H1 (cell line): ENCODE measurements around the gene VPS52. TPM values are rescaled to one million over a fixed set of nuclear protein-coding genes. Genes with fewer than 3 reads are reported as not detected.

Source experiments
- CTCF ChIA-PET: fragments of 300-600 bp; sonication (Branson Sonifier 250); formaldehyde crosslinking; loops from one replicate; lab custom pipeline; 2021; ENCODE audit not compliant: partially characterized antibody; lab: Charles Lee
- POLR2A ChIA-PET: fragments of 300-600 bp; sonication (Branson Sonifier 250); formaldehyde crosslinking; loops from one replicate; lab custom pipeline; 2021; ENCODE audit warnings: inconsistent platforms; ENCODE audit not compliant: partially characterized antibody; lab: Charles Lee
- DNase-seq, 2 experiments: peaks; one replicate each; pipeline versions ENCODE4 v3.0.0 to v3.0.0-alpha.2; 2010 to 2022; ENCODE audit warnings: low spot score in 2 of 2, low read depth in 1 of 2, mixed read lengths in 1 of 2
- FAIRE-seq: peaks from 2 replicates; lab custom pipeline; 2011; peaks lifted over from hg19 to GRCh38; lab: Jason Lieb, UNC
- H2AFZ ChIP-seq: 2 replicates; pipeline ENCODE4 v1.8.1; 2012; ENCODE audit warnings: low read length, inconsistent platforms
- H2AK5ac ChIP-seq: 2 replicates; pipeline ENCODE4 v1.6.1; 2013; ENCODE audit warnings: low read depth, low read length
- H2BK120ac ChIP-seq: replicated peaks from 2 replicates; pipeline ENCODE3; 2013; ENCODE audit warnings: low read depth, low read length, inconsistent platforms
- H2BK12ac ChIP-seq: 2 replicates; pipeline ENCODE4 v1.6.1; 2013; ENCODE audit warnings: low read depth, low read length
- H2BK15ac ChIP-seq: 2 replicates; pipeline ENCODE4 v1.6.1; 2013; ENCODE audit warnings: low read length
- H2BK20ac ChIP-seq: 2 replicates; pipeline ENCODE4 v1.6.1; 2013; ENCODE audit warnings: low read length
- H2BK5ac ChIP-seq: 2 replicates; pipeline ENCODE4 v1.6.1; 2013; ENCODE audit warnings: low read depth, low read length
- H3K14ac ChIP-seq: 2 replicates; pipeline ENCODE4 v1.6.1; 2013; ENCODE audit warnings: inconsistent platforms; ENCODE audit not compliant: insufficient read length
- H3K18ac ChIP-seq: 2 replicates; pipeline ENCODE4 v1.6.1; 2013; ENCODE audit warnings: low read length; ENCODE audit errors: extremely low read depth
- H3K23ac ChIP-seq: 2 replicates; pipeline ENCODE4 v1.6.1; 2013; ENCODE audit warnings: inconsistent platforms; ENCODE audit not compliant: insufficient read length
- H3K23me2 ChIP-seq: 2 replicates; pipeline ENCODE4 v1.6.1; 2013; ENCODE audit warnings: low read depth, low read length
- H3K27ac ChIP-seq: 2 replicates; pipeline ENCODE4 v1.6.1; 2011; ENCODE audit warnings: low read depth, low read length, inconsistent platforms
- H3K27me3 ChIP-seq, 4 experiments: replicated peaks in 1 of 4; 1 replicate in 1 of 4; 2 replicates in 3 of 4; pipeline versions ENCODE4 v1.6.1 to v1.8.1; 2011 to 2013; ENCODE audit warnings: low read length in 3 of 4, mild to moderate bottlenecking in 3 of 4, inconsistent platforms in 2 of 4, mixed read lengths in 2 of 4, moderate library complexity in 1 of 4; ENCODE audit not compliant: control insufficient read depth in 3 of 4, insufficient read depth in 3 of 4; ENCODE audit errors: extremely low read depth in 1 of 4
- H3K36me3 ChIP-seq, 4 experiments: 2 replicates each; pipeline versions ENCODE4 v1.6.1 to v1.8.1; 2011 to 2013; ENCODE audit warnings: mild to moderate bottlenecking in 4 of 4, low read length in 3 of 4, moderate library complexity in 2 of 4, control low read depth in 1 of 4, inconsistent platforms in 1 of 4; ENCODE audit not compliant: insufficient read depth in 4 of 4, control insufficient read depth in 2 of 4
- H3K4ac ChIP-seq: replicated peaks from 2 replicates; pipeline ENCODE3; 2013; ENCODE audit warnings: low read length, low read depth, mixed read lengths, inconsistent platforms; ENCODE audit not compliant: insufficient read length
- H3K4me1 ChIP-seq, 4 experiments: replicated peaks in 1 of 4; 1 replicate in 1 of 4; 2 replicates in 3 of 4; pipeline versions ENCODE4 v1.6.1 to v1.8.1; 2011 to 2013; ENCODE audit warnings: low read length in 3 of 4, inconsistent platforms in 2 of 4, mixed read lengths in 1 of 4; ENCODE audit not compliant: insufficient read depth in 4 of 4, control insufficient read depth in 3 of 4
- H3K4me2 ChIP-seq, 2 experiments: 2 replicates each; pipeline versions ENCODE4 v1.6.1 to v1.8.1; 2011 to 2013; ENCODE audit warnings: low read depth in 2 of 2, low read length in 2 of 2, control low read depth in 1 of 2, inconsistent platforms in 1 of 2, mild to moderate bottlenecking in 1 of 2; ENCODE audit not compliant: insufficient read depth in 1 of 2
- H3K4me3 ChIP-seq, 4 experiments: fragments of 200-600, 300-600 bp in 1 of 4; sonication (generic), shearing (Covaris generic), sonication (Bioruptor Twin) in 1 of 4; 2 replicates each; pipeline versions ENCODE4 v1.5.1 to v1.8.1; 2011 to 2016; ENCODE audit warnings: low read length in 4 of 4, low read depth in 3 of 4, control low read depth in 2 of 4, inconsistent platforms in 2 of 4, mild to moderate bottlenecking in 2 of 4, mixed read lengths in 1 of 4, moderate library complexity in 1 of 4; ENCODE audit not compliant: insufficient read depth in 2 of 4; ENCODE audit errors: extremely low read depth in 1 of 4
- H3K56ac ChIP-seq: replicated peaks from 2 replicates; pipeline ENCODE3; 2013; ENCODE audit warnings: low read depth, mild to moderate bottlenecking, mixed read lengths, low read length, inconsistent platforms; ENCODE audit not compliant: insufficient read length
- H3K79me1 ChIP-seq: 2 replicates; pipeline ENCODE4 v1.6.1; 2013; ENCODE audit warnings: low read depth, low read length, control low read depth
- H3K79me2 ChIP-seq, 2 experiments: 2 replicates each; pipeline versions ENCODE4 v1.6.1 to v1.8.1; 2012 to 2013; ENCODE audit warnings: low read length in 2 of 2, mild to moderate bottlenecking in 2 of 2, inconsistent platforms in 1 of 2; ENCODE audit not compliant: insufficient read depth in 2 of 2, control insufficient read depth in 1 of 2
- H3K9ac ChIP-seq, 4 experiments: replicated peaks in 1 of 4; 1 replicate in 1 of 4; 2 replicates in 3 of 4; pipeline versions ENCODE4 v1.6.1 to v1.8.1; 2011 to 2013; ENCODE audit warnings: low read depth in 3 of 4, low read length in 3 of 4, control low read depth in 2 of 4, mild to moderate bottlenecking in 2 of 4, moderate library complexity in 2 of 4, inconsistent platforms in 1 of 4; ENCODE audit errors: extremely low read depth in 1 of 4
- H3K9me3 ChIP-seq, 2 experiments: 2 replicates each; pipeline versions ENCODE4 v1.6.1 to v1.8.1; 2012 to 2013; ENCODE audit warnings: mild to moderate bottlenecking in 2 of 2, moderate library complexity in 2 of 2, control low read depth in 1 of 2, inconsistent platforms in 1 of 2, low read depth in 1 of 2, low read length in 1 of 2, mixed read lengths in 1 of 2; ENCODE audit not compliant: insufficient read depth in 2 of 2
- H4K20me1 ChIP-seq, 2 experiments: replicated peaks in 1 of 2; 2 replicates each; pipeline versions ENCODE3 to v1.8.1; 2011 to 2013; ENCODE audit warnings: inconsistent platforms in 2 of 2, low read length in 2 of 2, mild to moderate bottlenecking in 1 of 2; ENCODE audit not compliant: insufficient read depth in 2 of 2, control insufficient read depth in 1 of 2
- H4K5ac ChIP-seq: 2 replicates; pipeline ENCODE4 v1.6.1; 2013; ENCODE audit warnings: low read length, low read depth, mixed read lengths, inconsistent platforms; ENCODE audit not compliant: insufficient read length
- H4K8ac ChIP-seq: 2 replicates; pipeline ENCODE4 v1.8.0; 2013; ENCODE audit warnings: mild to moderate bottlenecking, moderate library complexity, low read length, inconsistent platforms; ENCODE audit not compliant: insufficient read depth; ENCODE audit errors: extremely low read depth
- H4K91ac ChIP-seq: replicated peaks from 2 replicates; pipeline ENCODE3; 2013; ENCODE audit warnings: low read length, mixed read lengths, inconsistent platforms; ENCODE audit not compliant: insufficient read length
- CBX8 ChIP-seq: fragments of 300-800, 300-1000 bp; sonication (generic); IDR thresholded peaks from 2 replicates; pipeline ENCODE4 v1.7.1; 2016; ENCODE audit warnings: low read depth, low read length, borderline replicate concordance
- JUND ChIP-seq: IDR thresholded peaks from 2 replicates; pipeline ENCODE4 v1.6.1; 2011; ENCODE audit warnings: mild to moderate bottlenecking, improper control_type of control experiment, low read length
- SIN3A ChIP-seq, 2 experiments: IDR thresholded peaks in 1 of 2; conservative IDR thresholded peaks in 1 of 2; 2 replicates each; pipeline ENCODE4 v1.6.1; 2011 to 2012; ENCODE audit warnings: low read length in 2 of 2, improper control_type of control experiment in 1 of 2, low read depth in 1 of 2, mild to moderate bottlenecking in 1 of 2
- SP4 ChIP-seq: IDR thresholded peaks from 2 replicates; pipeline ENCODE4 v1.6.1; 2012; ENCODE audit warnings: low read length, inconsistent platforms
- WGBS, 2 experiments: shearing (Covaris generic) in 1 of 2; methylation state at CpG; one replicate each; pipeline versions ENCODE4 v1.1.6 to v1.1.7; 2013 to 2015; ENCODE audit warnings: low lambda C conversion rate in 2 of 2, mixed read lengths in 2 of 2, inconsistent platforms in 1 of 2, low coverage in 1 of 2, missing lambda C conversion rate in 1 of 2; ENCODE audit not compliant: insufficient replicate concordance in 2 of 2, insufficient coverage in 1 of 2, insufficient read length in 1 of 2; ENCODE audit errors: extremely low coverage in 1 of 2, missing lambda C conversion rate in 1 of 2; 5-methylcytosine and 5-hydroxymethylcytosine counted together
- polyA plus RNA-seq, 7 experiments: library from polyadenylated mRNA; depleted of rRNA in 3 of 7; stranded (reverse) in 5 of 7; unstranded in 2 of 7; fragments of >200 nt in 5 of 7; fragments of 200-250 nt in 2 of 7; gene quantifications; 1 replicate in 5 of 7; 2 replicates in 1 of 7; 4 replicates in 1 of 7; pipeline versions ENCODE4 v1.2.1 to v1.2.3, GENCODE V29; 2011 to 2013; ENCODE audit warnings: missing spikeins in 2 of 7, mixed read lengths in 2 of 7
- total RNA-seq: library from RNA; stranded (reverse); fragmentation: NEBNext Ultra II Directional; extraction: Animal tissue kit (Norgen Biotek cat#: 25700); gene quantifications from 2 replicates; pipeline ENCODE4 v1.2.1, GENCODE V29; 2021

The VPS52 gene
- total and polyA plus RNA-seq, 2 of the 8 experiments (the other 6 are each of a cell fraction or from before 2014, with no cell fraction given) = 36.5 to 86.3 TPM

DNA sequence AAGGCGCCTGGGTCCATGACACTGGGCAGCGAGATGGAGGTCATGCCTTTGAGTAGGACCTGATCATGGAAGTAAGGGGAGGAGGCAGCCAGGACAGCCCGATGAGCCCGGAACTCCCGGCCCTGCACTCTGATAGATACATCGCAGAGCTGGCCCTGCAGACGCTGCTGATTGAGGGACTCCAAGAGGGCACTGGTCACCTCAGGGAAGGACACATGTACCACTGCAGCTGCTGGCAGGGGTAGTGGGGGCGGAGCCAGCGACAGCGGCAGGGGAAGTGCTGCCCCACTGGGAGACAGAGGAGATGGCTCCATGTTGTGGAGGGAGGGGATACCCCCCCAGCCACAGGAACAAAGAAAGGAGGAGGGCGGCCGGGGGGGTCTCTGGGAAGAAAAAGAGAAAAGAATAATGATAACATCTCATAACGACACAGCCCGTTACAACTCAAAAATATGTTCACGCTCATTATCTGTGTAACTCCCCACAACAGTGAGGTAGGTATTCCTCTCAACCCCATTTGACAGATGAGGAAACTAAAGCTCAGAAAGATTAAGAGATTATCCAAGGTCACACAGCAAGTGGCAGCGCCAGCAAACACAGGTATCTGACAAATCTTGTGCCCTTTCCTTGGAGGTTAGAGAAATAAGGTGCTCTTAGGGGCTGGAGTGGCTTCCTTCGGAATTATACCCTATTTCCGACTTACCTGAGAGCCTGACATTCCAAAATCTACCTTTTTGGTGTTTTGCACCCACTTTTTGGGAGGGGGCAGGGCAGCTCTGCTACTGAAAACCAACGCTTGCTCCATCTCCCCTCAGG is 45.1 kb upstream of the VPS52 start:
- H3K27me3 ChIP-seq = no peaks in the 10 kb centered on the region
- peak overlapping the region; percentile 65 to 66 for H3K4me2 ChIP-seq
- no peak overlapping the region for H3K18ac ChIP-seq
- H3K4me1 ChIP-seq = peaks cover 0 to 35% (median 23%) of the 10 kb centered on the region in 4 experiments; a peak in 6 of 7 replicates
- DNase-seq = peak in 1 of 2 experiments; percentile 56
- H2BK120ac ChIP-seq = no peak overlapping the region
- no peak for FAIRE-seq
- TF ChIP-seq JUND (no peak), SP4 (no peak), SIN3A (conservative IDR thresholded peaks at IDR 0.05 in 1 of 2, IDR thresholded peaks at IDR 0.05 in 1 of 2; ENCODE audit: low read depth in 1 of 2, low read length in 2 of 2) (0 out of 4 replicates have a peak, but pooled peaks of 1 of the 2 experiments have one; percentile 5), CBX8 (no peak)
- peaks cover 31% of the 10 kb centered on the region for H3K23me2 ChIP-seq
- H3K27ac ChIP-seq = no peak overlapping the region
- H3K79me1 ChIP-seq = peaks cover 7% of the 10 kb centered on the region; the same call in 1 of the 2 replicates
- no peak overlapping the region for H2BK12ac ChIP-seq
- POLR2A ChIA-PET = interaction anchor here (0.6 to 3.5 kb wide), 10 partner anchors 19 to 425 kb away, joined by 3 to 25 read pairs (median 6); partner anchors contain the start of genes B3GALT4, RGL2, RPS18 and VPS52
- H3K23ac ChIP-seq = no peak overlapping the region
- no peak overlapping the region for H2BK5ac ChIP-seq
- no peak overlapping the region for H2AK5ac ChIP-seq
- no peak overlapping the region for H2BK20ac ChIP-seq
- H3K36me3 ChIP-seq = peaks cover 10 to 31% (median 21%) of the 10 kb centered on the region in 4 experiments; a peak in 7 of 8 replicates
- H4K5ac ChIP-seq = no peak overlapping the region
- no peak overlapping the region for H3K56ac ChIP-seq
- H2BK15ac ChIP-seq = no peak overlapping the region
- H4K91ac ChIP-seq = no peak overlapping the region
- 66% methylated on average over 19 of the region's 19 CpGs; no CpG with 5 or more reads in 1 of the 2 experiments for WGBS, 2 experiments
- no peak overlapping the region for H3K14ac ChIP-seq
- no peak overlapping the region for H2AFZ ChIP-seq
- H4K8ac ChIP-seq = no peak overlapping the region
- no peak overlapping the region for H3K4ac ChIP-seq
- H3K9ac ChIP-seq = no peak overlapping the region
- H3K79me2 ChIP-seq = peaks cover 0 to 25% of the 10 kb centered on the region in 2 experiments; a peak in 2 of 4 replicates
- CTCF ChIA-PET = interaction anchor here (0.6 to 2.7 kb wide), 7 partner anchors 12 to 541 kb away, joined by 3 to 8 read pairs (median 3); partner anchors contain the start of gene RGL2
- H3K9me3 ChIP-seq = no peaks in the 10 kb centered on the region; a peak in 1 of 4 replicates
- peaks cover 2 to 5% of the 10 kb centered on the region in 2 experiments for H4K20me1 ChIP-seq
- peak overlapping the region; percentile 49 to 82 (median 64) for H3K4me3 ChIP-seq
